RWPE2 (cell line): ENCODE results near the gene BAIAP2L2.
"Not testable (repeated sequence)": the region's sequence is repeated elsewhere in the genome, so short reads cannot be mapped to it uniquely, and the experiment has no call there.

ENCODE experiments used
- ATAC-seq: fragments of 200-7000 bp; cut with Tn5 transposase; 3 replicates; pipeline ENCODE4 v1.9.1; 2021; ENCODE audit warnings: low read depth
- DNase-seq: peaks from one replicate; pipeline ENCODE4 v3.0.0-alpha.2; 2020; ENCODE audit warnings: low spot score
- H3K27ac ChIP-seq: fragments of 450-650 bp; 2 replicates; pipeline ENCODE4 v1.5.1; 2017; ENCODE audit warnings: mild to moderate bottlenecking; ENCODE audit not compliant: poor library complexity, severe bottlenecking
- H3K27me3 ChIP-seq: fragments of 250-450 bp; sonication (Bioruptor Pico); 2 replicates; pipeline ENCODE4 v1.5.1; 2021; ENCODE audit warnings: mild to moderate bottlenecking, moderate library complexity; ENCODE audit not compliant: insufficient read depth, poor library complexity, severe bottlenecking
- H3K36me3 ChIP-seq: fragments of 250-450 bp; sonication (Bioruptor Pico); 2 replicates; pipeline ENCODE4 v1.5.1; 2020; ENCODE audit warnings: low read depth, mild to moderate bottlenecking, moderate library complexity
- H3K4me1 ChIP-seq: fragments of 250-450 bp; sonication (Bioruptor Pico); 2 replicates; pipeline ENCODE4 v1.5.1; 2021; ENCODE audit warnings: mild to moderate bottlenecking, moderate library complexity; ENCODE audit not compliant: insufficient read depth, poor library complexity, severe bottlenecking
- H3K4me3 ChIP-seq: fragments of 250-450 bp; sonication (Bioruptor Pico); 2 replicates; pipeline ENCODE4 v1.5.1; 2021; ENCODE audit warnings: mild to moderate bottlenecking, moderate library complexity; ENCODE audit not compliant: severe bottlenecking
- H3K9me3 ChIP-seq: fragments of 250-450 bp; sonication (Bioruptor Pico); 2 replicates; pipeline ENCODE4 v1.5.1; 2021; ENCODE audit warnings: mild to moderate bottlenecking, moderate library complexity; ENCODE audit not compliant: severe bottlenecking
- TF ChIP-seq, protein P1 (sequence below): fragments of 450-650 bp; IDR thresholded peaks from one replicate; pipeline ENCODE4 v1.5.1; 2017; ENCODE audit warnings: mild to moderate bottlenecking, moderate library complexity; ENCODE audit not compliant: poor library complexity, severe bottlenecking

Gene BAIAP2L2

DNA sequence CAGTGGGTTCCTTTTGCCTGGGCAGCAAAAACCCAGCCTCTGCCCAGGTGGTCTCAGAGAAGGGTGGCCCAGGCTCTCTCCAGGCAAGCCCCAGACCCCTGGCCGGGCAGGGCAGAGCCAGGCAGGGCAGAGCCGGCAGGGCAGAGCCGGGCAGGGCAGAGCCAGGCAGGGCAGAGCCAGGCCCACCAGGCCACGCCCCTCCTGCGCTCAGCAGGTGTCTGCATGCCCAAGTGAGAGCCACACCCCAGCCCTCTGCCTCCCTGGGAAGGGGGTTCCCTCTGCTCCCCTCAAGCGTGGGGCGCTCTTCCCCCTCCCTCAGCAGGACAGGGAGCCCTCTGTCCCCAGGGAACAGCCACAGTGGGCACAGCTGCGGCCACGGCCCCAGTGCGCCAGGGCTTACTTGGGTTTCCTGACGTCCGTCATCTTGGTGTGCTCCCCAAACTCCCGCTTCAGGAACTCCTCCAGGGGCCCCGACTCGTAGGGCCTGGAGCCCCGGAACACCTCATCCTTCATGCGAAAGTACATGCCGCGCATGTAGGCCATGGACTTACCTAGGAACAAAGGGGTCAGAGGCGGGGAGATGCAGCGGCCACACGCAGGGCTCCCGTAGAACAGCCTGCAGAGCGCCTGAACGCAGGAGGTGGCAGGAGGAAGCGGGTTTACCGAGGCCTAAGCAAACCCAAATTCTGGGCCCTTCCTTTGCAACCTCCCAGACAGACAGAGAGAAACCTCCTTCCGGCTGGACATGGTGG, 10.1 kb upstream of the BAIAP2L2 start:
- Histone ChIP-seq H3K36me3 (no peaks in the 10 kb centered on the region), H3K9me3 (no peaks in the 10 kb centered on the region), H3K4me1 (peaks cover 13% of the 10 kb centered on the region), H3K27ac (no peak overlapping the region), H3K27me3 (no peaks in the 10 kb centered on the region), H3K4me3 (no peak overlapping the region)
- DNase-seq (no peak), ATAC-seq (peak; percentile 65)
- TF ChIP-seq, protein P1, sequence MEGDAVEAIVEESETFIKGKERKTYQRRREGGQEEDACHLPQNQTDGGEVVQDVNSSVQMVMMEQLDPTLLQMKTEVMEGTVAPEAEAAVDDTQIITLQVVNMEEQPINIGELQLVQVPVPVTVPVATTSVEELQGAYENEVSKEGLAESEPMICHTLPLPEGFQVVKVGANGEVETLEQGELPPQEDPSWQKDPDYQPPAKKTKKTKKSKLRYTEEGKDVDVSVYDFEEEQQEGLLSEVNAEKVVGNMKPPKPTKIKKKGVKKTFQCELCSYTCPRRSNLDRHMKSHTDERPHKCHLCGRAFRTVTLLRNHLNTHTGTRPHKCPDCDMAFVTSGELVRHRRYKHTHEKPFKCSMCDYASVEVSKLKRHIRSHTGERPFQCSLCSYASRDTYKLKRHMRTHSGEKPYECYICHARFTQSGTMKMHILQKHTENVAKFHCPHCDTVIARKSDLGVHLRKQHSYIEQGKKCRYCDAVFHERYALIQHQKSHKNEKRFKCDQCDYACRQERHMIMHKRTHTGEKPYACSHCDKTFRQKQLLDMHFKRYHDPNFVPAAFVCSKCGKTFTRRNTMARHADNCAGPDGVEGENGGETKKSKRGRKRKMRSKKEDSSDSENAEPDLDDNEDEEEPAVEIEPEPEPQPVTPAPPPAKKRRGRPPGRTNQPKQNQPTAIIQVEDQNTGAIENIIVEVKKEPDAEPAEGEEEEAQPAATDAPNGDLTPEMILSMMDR, result no peak

- H3K36me3 ChIP-seq, H3K4me3 ChIP-seq, H3K27ac ChIP-seq, H3K9me3 ChIP-seq, H3K27me3 ChIP-seq, ATAC-seq, H3K4me1 ChIP-seq, DNase-seq: not testable (repeated sequence)
Observed at GRCh38 chr22:38118747-38119146, 8.3 kb upstream of the BAIAP2L2 start.

DNA sequence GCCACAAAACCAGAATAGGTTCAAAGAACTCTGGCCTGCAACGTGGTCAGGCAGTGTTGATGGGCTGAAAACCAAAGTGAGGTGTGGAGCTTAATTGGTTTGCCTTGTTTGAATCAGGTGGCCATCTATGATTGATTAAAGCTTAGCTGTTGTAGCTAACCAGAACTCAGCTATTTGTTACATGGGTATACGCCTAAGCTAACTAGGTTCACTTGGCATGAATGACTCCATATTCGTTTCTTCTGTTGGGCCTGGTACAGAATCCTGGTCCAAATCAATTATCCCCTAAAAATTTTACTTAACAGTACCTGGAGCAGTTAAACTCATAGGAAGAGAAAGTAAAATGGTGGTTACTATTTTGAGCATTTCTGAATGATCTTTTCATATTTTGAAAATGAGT, 7.7 kb upstream of the BAIAP2L2 start:
- Histone ChIP-seq H3K27ac (no peak overlapping the region), H3K4me3 (no peak overlapping the region), H3K36me3 (no peaks in the 10 kb centered on the region), H3K27me3 (no peaks in the 10 kb centered on the region), H3K9me3 (no peaks in the 10 kb centered on the region), H3K4me1 (peaks cover 3% of the 10 kb centered on the region)
- TF ChIP-seq, protein P1, result no peak
- ATAC-seq (no peak), DNase-seq (no peak)

- not testable (repeated sequence) for H3K27ac ChIP-seq, ATAC-seq, H3K27me3 ChIP-seq, H3K4me3 ChIP-seq, H3K4me1 ChIP-seq, H3K36me3 ChIP-seq, H3K9me3 ChIP-seq, DNase-seq
Observed at GRCh38 chr22:38117556-38117955, 7.1 kb upstream of the BAIAP2L2 start.

- DNase-seq, result no peak
- no peak for ATAC-seq
- Histone ChIP-seq H3K4me3 (no peak overlapping the region), H3K4me1 (peaks cover 3% of the 10 kb centered on the region), H3K27me3 (no peaks in the 10 kb centered on the region), H3K9me3 (no peaks in the 10 kb centered on the region), H3K27ac (no peak overlapping the region), H3K36me3 (no peaks in the 10 kb centered on the region)
- TF ChIP-seq, protein P1, result no peak
Observed at GRCh38 chr22:38115423-38116205, 5.1 kb upstream of the BAIAP2L2 start.
